HAP-1 (cell line): ENCODE measurements around the gene DNER.
"Not testable (repeated sequence)": the region's sequence is repeated elsewhere in the genome, so short reads cannot be mapped to it uniquely, and the experiment has no call there.

ENCODE experiments used
- DNase-seq, 2 experiments: peaks; one replicate each; pipeline ENCODE4 v3.0.0-alpha.2; 2016 to 2020; ENCODE audit warnings: low spot score in 2 of 2
- H3K27me3 ChIP-seq: fragments of 250-450 bp; sonication (Bioruptor Pico); 2 replicates; pipeline ENCODE4 v1.5.1; 2020; ENCODE audit warnings: low read depth, mild to moderate bottlenecking, moderate library complexity
- H3K36me3 ChIP-seq: fragments of 250-450 bp; sonication (Bioruptor Pico); replicated peaks from 2 replicates; pipeline ENCODE4 v1.5.1; 2020; ENCODE audit warnings: mild to moderate bottlenecking
- H3K4me1 ChIP-seq: fragments of 250-450 bp; sonication (Bioruptor Pico); 2 replicates; pipeline ENCODE4 v1.5.1; 2020; ENCODE audit warnings: mild to moderate bottlenecking
- H3K4me3 ChIP-seq: fragments of 250-450 bp; sonication (Bioruptor Pico); 2 replicates; pipeline ENCODE4 v1.5.1; 2020; ENCODE audit warnings: mild to moderate bottlenecking, moderate library complexity
- H3K9me3 ChIP-seq: fragments of 250-450 bp; sonication (Bioruptor Pico); 2 replicates; pipeline ENCODE4 v1.5.1; 2020; ENCODE audit warnings: mild to moderate bottlenecking, moderate library complexity
- in situ Hi-C: fragments of 300-500 bp; cut with MboI; formaldehyde crosslinking; loops from 3 replicates; pipeline ENCODE4 v1.14.3; 2020; ENCODE audit warnings: low sequenced_read_pairs, inconsistent platforms, mixed read lengths

The DNER gene

GRCh38 chr2:229524799-229525198 is 189.6 kb downstream of the DNER start:
- Histone ChIP-seq H3K4me1 (no peaks in the 10 kb centered on the region), H3K27me3 (peaks cover 7% of the 10 kb centered on the region; the same call in 1 of the 2 replicates), H3K36me3 (no peaks in the 10 kb centered on the region), H3K4me3 (no peak overlapping the region), H3K9me3 (no peaks in the 10 kb centered on the region)
- in situ Hi-C loops: no loop called here
- no peak for DNase-seq

DNA sequence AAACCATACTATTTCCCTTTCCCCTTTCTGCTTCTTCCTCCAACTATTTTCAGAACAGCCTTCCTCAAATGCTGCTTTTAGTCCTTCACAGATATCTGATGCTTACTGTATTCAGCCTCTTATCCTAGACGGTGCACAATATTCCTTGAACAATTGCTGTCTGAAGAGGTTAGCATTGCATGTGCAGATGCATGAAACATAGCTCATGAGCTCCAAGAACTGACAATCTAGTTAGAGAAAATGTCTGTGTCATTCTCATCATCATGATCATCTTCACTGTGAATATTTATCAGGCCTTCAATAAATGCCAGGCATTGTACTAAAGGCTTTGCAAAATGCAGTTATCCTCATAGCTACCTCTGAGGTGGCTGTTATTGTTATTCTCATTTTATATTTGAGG is 190.7 kb downstream of the DNER start:
- in situ Hi-C loops: no loop called here
- no peaks in the 10 kb centered on the region for H3K4me1 ChIP-seq
- H3K4me3 ChIP-seq: no peak overlapping the region
- DNase-seq: no peak
- H3K9me3 ChIP-seq: no peaks in the 10 kb centered on the region
- no peaks in the 10 kb centered on the region for H3K36me3 ChIP-seq
- H3K27me3 ChIP-seq: peaks cover 11% of the 10 kb centered on the region; the same call in 1 of the 2 replicates

- peaks cover 11% of the 10 kb centered on the region for H3K27me3 ChIP-seq
- no peak overlapping the region for H3K4me3 ChIP-seq
- H3K9me3 ChIP-seq: no peaks in the 10 kb centered on the region
- no peaks in the 10 kb centered on the region for H3K4me1 ChIP-seq
- in situ Hi-C loops: no loop called here
- DNase-seq: no peak
- no peaks in the 10 kb centered on the region for H3K36me3 ChIP-seq
These were observed 192.8 kb downstream of the DNER start for GRCh38 chr2:229521576-229521975.

GRCh38 chr2:229520691-229521096 is 193.7 kb downstream of the DNER start:
- DNase-seq: no peak

GRCh38 chr2:229519655-229520430 is 194.5 kb downstream of the DNER start:
- no peaks in the 10 kb centered on the region for H3K9me3 ChIP-seq
- H3K27me3 ChIP-seq: peaks cover 11% of the 10 kb centered on the region
- H3K36me3 ChIP-seq: no peaks in the 10 kb centered on the region
- no peak for DNase-seq
- H3K4me3 ChIP-seq: no peak overlapping the region
- H3K4me1 ChIP-seq: no peaks in the 10 kb centered on the region
- in situ Hi-C loops: no loop called here

More at GRCh38 chr2:229520691-229521096, 193.7 kb downstream of the DNER start:
- no peaks in the 10 kb centered on the region for H3K9me3 ChIP-seq
- no peaks in the 10 kb centered on the region for H3K36me3 ChIP-seq
- in situ Hi-C loops: no loop called here
- no peak overlapping the region for H3K4me3 ChIP-seq
- H3K27me3 ChIP-seq: peaks cover 11% of the 10 kb centered on the region
- no peaks in the 10 kb centered on the region for H3K4me1 ChIP-seq

DNA sequence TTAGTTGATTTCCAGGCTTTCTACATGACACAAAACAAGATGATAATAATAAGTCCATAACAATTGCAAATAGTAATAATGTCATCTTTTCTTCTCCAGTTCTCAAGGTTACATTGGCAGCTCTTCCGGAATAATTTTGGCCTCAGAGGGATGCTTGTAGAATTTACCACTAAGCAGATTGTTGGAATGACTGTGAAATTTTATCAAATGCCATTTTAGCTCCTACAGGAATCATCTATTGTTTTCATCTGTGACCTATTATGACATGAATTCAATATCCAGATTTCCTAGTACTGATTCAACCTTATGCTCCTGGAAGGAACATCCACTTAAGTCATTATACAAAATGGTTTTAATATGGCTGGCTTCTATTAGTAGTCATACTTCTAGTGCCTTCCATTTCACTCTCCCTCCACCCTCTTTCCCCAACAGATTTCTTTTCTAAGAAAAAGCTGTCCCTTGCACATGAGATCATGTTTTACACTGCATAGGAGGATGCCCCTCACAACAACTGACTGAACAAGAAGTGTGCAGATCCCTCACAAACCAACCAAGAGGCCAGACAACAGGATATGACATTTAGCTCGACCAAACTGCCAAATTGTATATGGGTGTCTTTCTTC is 200.0 kb downstream of the DNER start:
- Histone ChIP-seq H3K27me3 (peaks cover 2% of the 10 kb centered on the region; the same call in 1 of the 2 replicates), H3K4me3 (no peak overlapping the region), H3K9me3 (no peaks in the 10 kb centered on the region), H3K36me3 (no peaks in the 10 kb centered on the region), H3K4me1 (no peaks in the 10 kb centered on the region)
- DNase-seq: no peak
- in situ Hi-C loops: no loop called here

DNA sequence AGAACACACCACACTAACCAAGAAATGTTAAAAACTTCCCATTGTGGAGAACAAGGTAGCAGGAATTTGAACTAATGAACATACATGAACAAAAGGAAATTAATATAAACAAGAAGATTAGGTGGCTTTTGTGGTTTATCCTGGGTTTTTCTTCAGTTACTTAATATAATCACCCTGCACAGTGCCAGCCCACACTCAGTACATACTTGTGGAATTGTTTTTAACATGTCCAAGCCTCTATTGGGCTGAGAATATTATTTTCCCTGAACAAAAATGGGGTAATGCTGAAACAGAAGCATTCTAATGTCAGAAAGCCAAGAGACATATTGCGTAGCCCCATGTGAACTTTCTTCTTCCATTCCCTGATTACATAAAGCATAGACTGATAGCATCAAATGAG is 202.8 kb downstream of the DNER start:
- Histone ChIP-seq H3K4me1 (no peaks in the 10 kb centered on the region), H3K9me3 (no peaks in the 10 kb centered on the region), H3K36me3 (no peaks in the 10 kb centered on the region), H3K4me3 (no peak overlapping the region), H3K27me3 (no peaks in the 10 kb centered on the region)
- no peak for DNase-seq
- in situ Hi-C loops: no loop called here

- H3K27me3 ChIP-seq, H3K4me1 ChIP-seq, H3K9me3 ChIP-seq, H3K4me3 ChIP-seq, H3K36me3 ChIP-seq, DNase-seq, in situ Hi-C loops: not testable (repeated sequence)
These were observed 207.7 kb downstream of the DNER start for GRCh38 chr2:229506699-229507098.

DNA sequence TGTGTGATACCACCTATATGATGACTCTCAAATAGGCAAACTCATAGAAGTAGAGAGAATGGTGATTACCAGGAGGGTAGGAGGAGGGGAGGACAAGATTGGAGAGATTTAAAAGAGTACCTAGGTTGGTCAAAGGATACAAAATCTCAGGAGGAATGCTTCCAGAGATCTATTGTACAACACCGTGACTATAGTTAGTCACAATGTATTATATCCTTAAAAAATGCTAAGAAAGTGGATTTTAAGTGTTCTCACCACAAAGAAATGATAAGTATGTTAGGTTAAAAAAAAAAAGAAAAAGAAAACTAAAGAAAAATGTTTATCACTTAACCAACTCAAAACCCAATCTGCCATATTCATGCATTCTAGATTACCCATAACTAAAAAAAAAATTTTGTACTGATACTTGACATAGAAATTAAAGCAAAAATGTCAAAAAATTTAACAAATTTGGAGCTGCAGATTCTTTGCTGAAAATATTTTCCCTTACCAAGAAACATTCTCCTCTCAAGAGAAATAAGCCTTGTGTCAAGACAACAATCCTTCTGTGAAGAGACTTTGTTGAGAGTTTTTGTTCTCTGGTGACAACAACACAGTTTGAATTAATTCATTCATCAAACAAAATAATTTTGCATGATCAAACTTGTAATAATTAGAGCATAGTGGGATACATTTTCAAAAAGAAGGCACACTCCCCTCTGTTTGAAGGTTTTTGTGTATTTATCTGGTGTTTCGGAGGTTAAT is 213.1 kb downstream of the DNER start:
- DNase-seq: no peak
- no peaks in the 10 kb centered on the region for H3K4me1 ChIP-seq
- no peaks in the 10 kb centered on the region for H3K27me3 ChIP-seq
- no peak overlapping the region for H3K4me3 ChIP-seq
- H3K9me3 ChIP-seq: no peaks in the 10 kb centered on the region; the same call in 1 of the 2 replicates
- H3K36me3 ChIP-seq: no peaks in the 10 kb centered on the region
- in situ Hi-C loops: no loop called here

DNA sequence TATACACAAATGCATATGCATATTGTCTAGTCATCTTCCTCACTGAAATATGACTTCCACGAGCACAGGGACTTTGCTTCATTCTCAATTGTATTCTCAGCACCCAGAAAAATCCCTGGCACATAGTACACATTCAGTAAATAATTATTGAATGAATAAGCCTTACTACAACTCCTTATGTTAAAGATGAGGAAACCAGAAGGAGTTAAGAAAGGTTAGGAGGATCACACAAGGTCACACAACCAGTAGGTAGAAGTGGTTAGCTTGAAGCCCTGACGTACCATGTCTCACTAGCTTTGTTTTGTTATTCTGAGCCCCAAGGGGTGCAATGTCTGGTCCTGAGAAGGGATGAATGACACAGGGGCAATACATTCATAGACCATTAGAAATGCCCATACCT is 222.3 kb downstream of the DNER start:
- Histone ChIP-seq H3K4me3 (no peak overlapping the region), H3K27me3 (no peaks in the 10 kb centered on the region), H3K9me3 (no peaks in the 10 kb centered on the region), H3K4me1 (no peaks in the 10 kb centered on the region), H3K36me3 (no peaks in the 10 kb centered on the region)
- in situ Hi-C loops: no loop called here
- no peak for DNase-seq

DNA sequence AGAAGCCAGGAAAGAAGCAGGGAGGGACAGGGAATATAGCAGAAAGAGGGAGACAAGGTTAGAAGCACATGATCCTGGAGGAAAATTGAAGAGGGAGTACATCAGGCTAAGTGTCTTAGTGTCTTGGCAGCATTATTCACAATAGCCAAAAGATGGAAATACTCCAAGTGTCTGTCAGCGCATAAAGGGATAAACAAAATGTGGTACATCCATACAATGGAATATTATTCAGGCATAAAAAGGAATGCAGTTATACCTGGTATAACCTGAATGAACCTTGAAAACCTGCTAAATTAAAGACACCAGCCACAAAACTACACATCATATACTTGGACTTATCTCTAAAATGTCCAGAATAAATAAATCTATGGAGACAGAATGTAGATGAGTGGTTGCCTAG is 224.2 kb downstream of the DNER start:
- H3K27me3 ChIP-seq: no peaks in the 10 kb centered on the region
- no peak overlapping the region for H3K4me3 ChIP-seq
- H3K4me1 ChIP-seq: no peaks in the 10 kb centered on the region
- no peak for DNase-seq
- no peaks in the 10 kb centered on the region for H3K36me3 ChIP-seq
- in situ Hi-C loops: no loop called here
- no peaks in the 10 kb centered on the region for H3K9me3 ChIP-seq

DNA sequence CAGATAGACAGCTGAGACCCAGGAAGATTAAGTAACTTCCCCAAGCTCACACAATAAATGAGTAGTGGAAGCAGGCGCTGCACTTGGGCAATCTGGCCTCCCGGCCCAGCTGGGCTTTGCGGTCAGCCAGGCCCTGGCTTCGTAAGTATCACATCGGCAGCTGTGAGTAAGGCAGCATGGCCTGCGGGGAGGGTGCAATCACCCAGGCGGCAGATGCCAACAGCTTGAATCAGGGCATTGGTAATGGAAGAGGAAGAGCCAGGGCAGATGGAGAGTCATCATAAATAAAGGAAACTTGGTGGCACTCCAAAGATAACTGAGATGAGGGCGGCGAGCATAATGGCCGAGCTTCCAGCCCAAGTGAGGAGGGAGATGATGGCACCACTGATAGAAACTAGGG is 225.3 kb downstream of the DNER start:
- Histone ChIP-seq H3K4me1 (no peaks in the 10 kb centered on the region), H3K4me3 (no peak overlapping the region), H3K27me3 (no peaks in the 10 kb centered on the region), H3K9me3 (no peaks in the 10 kb centered on the region), H3K36me3 (no peaks in the 10 kb centered on the region)
- in situ Hi-C loops: no loop called here
- no peak for DNase-seq

DNA sequence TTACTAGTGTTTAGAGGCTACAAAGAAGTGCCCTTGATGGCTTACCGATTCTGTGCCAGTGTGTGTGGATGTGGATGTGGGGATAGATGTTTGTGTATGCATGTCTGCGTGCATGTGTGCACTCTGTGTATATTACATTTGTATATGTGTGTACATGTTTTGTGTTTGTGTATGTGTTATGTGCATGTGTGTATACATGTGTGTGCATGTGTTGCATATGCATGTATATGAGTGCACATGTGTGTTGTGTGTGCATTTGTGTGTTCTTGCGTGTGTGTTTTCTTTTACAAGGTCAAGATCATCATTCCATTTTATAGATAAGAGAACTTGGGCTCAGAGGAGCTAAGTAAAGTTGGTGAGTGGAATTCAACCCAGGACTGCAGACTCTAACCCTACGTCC is 226.1 kb downstream of the DNER start:
- DNase-seq: no peak
- no peaks in the 10 kb centered on the region for H3K9me3 ChIP-seq

DNA sequence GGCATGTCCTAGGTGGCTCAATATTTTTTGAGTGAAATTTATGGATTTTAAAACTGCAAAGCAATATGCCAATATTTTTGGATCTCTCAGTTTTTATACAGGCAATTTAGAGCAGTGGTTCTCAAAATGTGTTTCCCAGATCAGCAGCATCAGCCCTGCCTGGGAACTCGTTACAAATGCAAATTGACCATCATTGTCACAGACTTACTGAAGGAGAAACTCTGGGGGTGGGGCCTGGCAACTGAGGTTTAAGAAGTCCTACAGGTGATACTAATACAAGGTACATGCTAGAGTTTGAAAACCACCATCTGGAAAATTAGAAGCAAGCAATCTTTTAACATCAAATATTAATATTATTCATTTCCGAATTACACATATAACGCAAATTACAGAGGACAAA is 227.7 kb downstream of the DNER start:
- in situ Hi-C loops: no loop called here
- Histone ChIP-seq H3K9me3 (no peaks in the 10 kb centered on the region), H3K4me3 (no peak overlapping the region)

More for the DNA sequence above, 226.1 kb downstream of the DNER start:
- in situ Hi-C loops: no loop called here
- Histone ChIP-seq H3K36me3 (no peaks in the 10 kb centered on the region), H3K4me3 (no peak overlapping the region), H3K4me1 (no peaks in the 10 kb centered on the region), H3K27me3 (no peaks in the 10 kb centered on the region)

More for the DNA sequence above, 227.7 kb downstream of the DNER start:
- H3K36me3 ChIP-seq: no peaks in the 10 kb centered on the region
- H3K27me3 ChIP-seq: no peaks in the 10 kb centered on the region
- no peak for DNase-seq
- no peaks in the 10 kb centered on the region for H3K4me1 ChIP-seq
